Liver (tissue), 9 donors: Measurements from ENCODE around the gene FAM83C. TPM values are rescaled to one million over a fixed set of nuclear protein-coding genes. Genes with fewer than 3 reads are reported as not detected.

Experiments
- DNase-seq: peaks from one replicate; pipeline ENCODE4 v3.0.0-alpha.2; 2017; ENCODE audit warnings: low spot score
- H3K27ac ChIP-seq, 2 donors: one replicate each; pipeline ENCODE4 v1.7.0; 2013; ENCODE audit warnings: inconsistent platforms in 2 of 2, low read length in 2 of 2, control low read depth in 1 of 2, low read depth in 1 of 2, mild to moderate bottlenecking in 1 of 2
- H3K27me3 ChIP-seq, 4 donors: one replicate each; pipeline versions ENCODE4 v1.6.1 to v1.7.0; 2013; ENCODE audit warnings: low read length in 3 of 4, inconsistent platforms in 1 of 4, mild to moderate bottlenecking in 1 of 4, moderate library complexity in 1 of 4; ENCODE audit not compliant: control insufficient read depth in 4 of 4, insufficient read depth in 4 of 4
- H3K36me3 ChIP-seq, 4 donors: one replicate each; pipeline versions ENCODE4 v1.6.1 to v1.7.0; 2013; ENCODE audit warnings: low read length in 3 of 4, mild to moderate bottlenecking in 3 of 4, low read depth in 1 of 4, moderate library complexity in 1 of 4; ENCODE audit not compliant: control insufficient read depth in 4 of 4, insufficient read depth in 3 of 4
- H3K4me1 ChIP-seq, 4 donors: one replicate each; pipeline versions ENCODE4 v1.6.1 to v1.7.0; 2013; ENCODE audit warnings: low read length in 3 of 4, mild to moderate bottlenecking in 3 of 4, moderate library complexity in 1 of 4; ENCODE audit not compliant: control insufficient read depth in 4 of 4, insufficient read depth in 4 of 4
- H3K4me3 ChIP-seq, 3 donors: one replicate each; pipeline versions ENCODE4 v1.6.1 to v1.7.0; 2013; ENCODE audit warnings: low read length in 3 of 3, control low read depth in 1 of 3, low read depth in 1 of 3, mild to moderate bottlenecking in 1 of 3
- H3K9ac ChIP-seq, 2 donors: one replicate each; pipeline ENCODE4 v1.7.0; 2013; ENCODE audit warnings: low read length in 2 of 2, mild to moderate bottlenecking in 2 of 2, moderate library complexity in 2 of 2, control low read depth in 1 of 2, low read depth in 1 of 2
- H3K9me3 ChIP-seq, 4 donors: one replicate each; pipeline versions ENCODE4 v1.6.1 to v1.7.0; 2013; ENCODE audit warnings: low read length in 3 of 4; ENCODE audit not compliant: control insufficient read depth in 4 of 4
- ATF3 ChIP-seq: IDR thresholded peaks from 2 replicates; pipeline ENCODE4 v1.6.1; 2016; ENCODE audit warnings: antibody characterized with exemption
- CTCF ChIP-seq: fragments of 150-350 bp; IDR thresholded peaks from 2 replicates; pipeline ENCODE4 v1.5.1; 2017; ENCODE audit warnings: improper control_type of control experiment, low read depth, low read length; ENCODE audit not compliant: missing input control
- FOXA2 ChIP-seq: IDR thresholded peaks from 2 replicates; pipeline ENCODE4 v1.6.1; 2016; ENCODE audit warnings: antibody characterized with exemption
- GABPA ChIP-seq, 2 donors: IDR thresholded peaks in 1 of 2; conservative IDR thresholded peaks in 1 of 2; 2 replicates each; pipeline ENCODE4 v1.6.1; 2016; ENCODE audit warnings: antibody characterized with exemption in 2 of 2, mild to moderate bottlenecking in 1 of 2, moderate library complexity in 1 of 2
- HNF4A ChIP-seq, 2 donors: conservative IDR thresholded peaks; 2 replicates each; pipeline ENCODE4 v1.6.1; 2016; ENCODE audit warnings: antibody characterized with exemption in 2 of 2, mild to moderate bottlenecking in 2 of 2
- HNF4G ChIP-seq: IDR thresholded peaks from 2 replicates; pipeline ENCODE4 v1.6.1; 2016; ENCODE audit warnings: antibody characterized with exemption
- JUND ChIP-seq, 2 donors: IDR thresholded peaks; 2 replicates each; pipeline ENCODE4 v1.6.1; 2016; ENCODE audit warnings: antibody characterized with exemption in 2 of 2
- MAX ChIP-seq: IDR thresholded peaks from 2 replicates; pipeline ENCODE4 v1.6.1; 2016; ENCODE audit warnings: antibody characterized with exemption
- NR2F2 ChIP-seq: IDR thresholded peaks from 2 replicates; pipeline ENCODE4 v1.6.1; 2016; ENCODE audit warnings: antibody characterized with exemption
- RAD21 ChIP-seq, 2 donors: IDR thresholded peaks; 2 replicates each; pipeline ENCODE4 v1.6.1; 2016; ENCODE audit warnings: antibody characterized with exemption in 2 of 2, mild to moderate bottlenecking in 2 of 2
- REST ChIP-seq: IDR thresholded peaks from 2 replicates; pipeline ENCODE4 v1.6.1; 2016; ENCODE audit warnings: antibody characterized with exemption, mild to moderate bottlenecking
- RXRA ChIP-seq, 2 donors: IDR thresholded peaks; 2 replicates each; pipeline ENCODE4 v1.6.1; 2017 to 2018; ENCODE audit warnings: antibody characterized with exemption in 2 of 2, mild to moderate bottlenecking in 1 of 2
- SP1 ChIP-seq: IDR thresholded peaks from 2 replicates; pipeline ENCODE4 v1.6.1; 2018; ENCODE audit warnings: antibody characterized with exemption, mild to moderate bottlenecking
- TAF1 ChIP-seq: conservative IDR thresholded peaks from 2 replicates; pipeline ENCODE4 v1.6.1; 2016; ENCODE audit warnings: antibody characterized with exemption, mild to moderate bottlenecking
- ZBTB33 ChIP-seq: IDR thresholded peaks from 2 replicates; pipeline ENCODE4 v1.6.1; 2016; ENCODE audit warnings: antibody characterized with exemption
- WGBS: extraction: QIAGEN DNeasy Blood & Tissue Kit; methylation state at CpG from one replicate; pipeline ENCODE4 v1.1.7; 2013; 5-methylcytosine and 5-hydroxymethylcytosine counted together
- polyA plus RNA-seq, 2 donors: library from polyadenylated mRNA; stranded (reverse) in 1 of 2; unstranded in 1 of 2; fragments of 200-250 nt in 1 of 2; fragments of >200 nt in 1 of 2; fragmentation: Nextera tagmentation in 1 of 2; extraction: Ambion mirVana in 1 of 2; gene quantifications; one replicate each; pipeline versions ENCODE4 v1.2.1 to v1.2.3, GENCODE V29; 2013 to 2015
- total RNA-seq, 2 donors: library from RNA; depleted of rRNA; stranded (reverse); fragments of >200 nt; gene quantifications; one replicate each; pipeline ENCODE4 v1.2.3, GENCODE V29; 2014
- donor health status: healthy.
- donor health status: healthy.
- donor health status: healthy.
- donor health status: healthy.
- donor health status: healthy.

FAM83C gene
- total and polyA plus RNA-seq, 4 donors: 0.05 TPM; not detected in 3

GRCh38 chr20:35296101-35296554 is 3.9 kb upstream of the FAM83C start:
- Histone ChIP-seq H3K27me3 (no peaks in the 10 kb centered on the region), H3K4me3 (no peak overlapping the region), H3K27ac (no peak overlapping the region), H3K36me3 (no peaks in the 10 kb centered on the region), H3K9ac (no peak overlapping the region), H3K4me1 (no peaks in the 10 kb centered on the region), H3K9me3 (no peaks in the 10 kb centered on the region)
- TF ChIP-seq ZBTB33: no peak
- no peak for TF ChIP-seq CTCF
- no peak for TF ChIP-seq HNF4A (conservative IDR thresholded peaks at IDR 0.05)
- TF ChIP-seq JUND (IDR thresholded peaks at IDR 0.05): no peak
- no peak for TF ChIP-seq MAX
- no peak for TF ChIP-seq RXRA (IDR thresholded peaks at IDR 0.05)
- TF ChIP-seq ATF3: no peak
- TF ChIP-seq REST: no peak
- no peak for TF ChIP-seq GABPA (IDR thresholded peaks at IDR 0.05 in 1 of 2, conservative IDR thresholded peaks at IDR 0.05 in 1 of 2)
- no peak for TF ChIP-seq RAD21 (IDR thresholded peaks at IDR 0.05)
- TF ChIP-seq NR2F2: no peak
- no peak for TF ChIP-seq SP1
- no peak for TF ChIP-seq HNF4G
- 80% methylated on average over 9 of the region's 9 CpGs for WGBS
- DNase-seq: no peak

- H3K36me3 ChIP-seq: no peaks in the 10 kb centered on the region
- H3K27ac ChIP-seq: no peak overlapping the region
- H3K27me3 ChIP-seq: no peaks in the 10 kb centered on the region
- no peak for DNase-seq
- WGBS: 92% methylated on average over 8 of the region's 8 CpGs
- TF ChIP-seq NR2F2 (no peak), MAX (no peak), FOXA2 (no peak), TAF1 (no peak), JUND (IDR thresholded peaks at IDR 0.05) (no peak), SP1 (no peak)
- no peak overlapping the region for H3K4me3 ChIP-seq
- no peaks in the 10 kb centered on the region for H3K4me1 ChIP-seq
- H3K9me3 ChIP-seq: no peaks in the 10 kb centered on the region
- no peak overlapping the region for H3K9ac ChIP-seq
These were observed 3.4 kb upstream of the FAM83C start for GRCh38 chr20:35295674-35296073.
